WTC11 (cell line): ENCODE data around the gene PCDH7. TPM values are rescaled to one million over a fixed set of nuclear protein-coding genes. Genes with fewer than 3 reads are reported as not detected.

Experiments
- ATAC-seq: fragments of 200-7000 bp; cut with Tn5 transposase; 2 replicates; pipeline ENCODE4 v1.10.0; 2021; ENCODE audit warnings: mild to moderate bottlenecking, moderate library complexity
- CTCF ChIA-PET: fragments of 300-600 bp; sonication (Branson Sonifier 250); formaldehyde crosslinking; loops from one replicate; lab custom pipeline; 2021; ENCODE audit warnings: antibody characterized with exemption; lab: Charles Lee
- POLR2A ChIA-PET: fragments of 350-600 bp; sonication (Branson Sonifier 250); formaldehyde crosslinking; loops from one replicate; lab custom pipeline; 2021; ENCODE audit warnings: antibody characterized with exemption; lab: Charles Lee
- DNase-seq: peaks from one replicate; pipeline ENCODE4 v3.0.0; 2021; ENCODE audit warnings: low spot score
- H3K27ac Mint-ChIP-seq: 2 replicates; pipeline ENCODE4 v1.8.0; 2021; ENCODE audit warnings: mixed read lengths
- H3K27me3 Mint-ChIP-seq: 2 replicates; pipeline ENCODE4 v1.8.0; 2021; ENCODE audit warnings: low read depth, mild to moderate bottlenecking, moderate library complexity, mixed read lengths
- H3K36me3 Mint-ChIP-seq: 2 replicates; pipeline ENCODE4 v1.8.0; 2021; ENCODE audit warnings: mixed read lengths
- H3K4me1 Mint-ChIP-seq: 2 replicates; pipeline ENCODE4 v1.8.0; 2022; ENCODE audit warnings: mixed read lengths
- H3K4me3 Mint-ChIP-seq: 2 replicates; pipeline ENCODE4 v1.8.0; 2021; ENCODE audit warnings: mild to moderate bottlenecking, moderate library complexity, mixed read lengths
- H3K9me3 Mint-ChIP-seq: 2 replicates; pipeline ENCODE4 v1.8.0; 2021; ENCODE audit warnings: mixed read lengths
- AR ChIP-seq: fragments of 250-450 bp; sonication (Bioruptor Pico); IDR thresholded peaks from 2 replicates; pipeline ENCODE4 v1.9.0; 2021; ENCODE audit warnings: mild to moderate bottlenecking
- ATF2 ChIP-seq: sonication (generic); formaldehyde crosslinking; IDR thresholded peaks from 2 replicates; pipeline ENCODE4 v1.8.1; 2022; ENCODE audit warnings: low read depth, missing genetic modification reagents, borderline replicate concordance
- ELF4 ChIP-seq: sonication (generic); formaldehyde crosslinking; IDR thresholded peaks from 2 replicates; pipeline ENCODE4 v1.8.1; 2022; ENCODE audit warnings: low read depth, mild to moderate bottlenecking, moderate library complexity, missing genetic modification reagents
- ETV6 ChIP-seq: sonication (generic); formaldehyde crosslinking; IDR thresholded peaks from 2 replicates; pipeline ENCODE4 v1.8.1; 2022; ENCODE audit warnings: mild to moderate bottlenecking, missing genetic modification reagents
- GABPB1 ChIP-seq: sonication (generic); formaldehyde crosslinking; IDR thresholded peaks from 2 replicates; pipeline ENCODE4 v1.8.1; 2023; ENCODE audit warnings: mild to moderate bottlenecking, missing genetic modification reagents
- GRHL2 ChIP-seq: fragments of 250-450 bp; sonication (Bioruptor Pico); IDR thresholded peaks from 2 replicates; pipeline ENCODE4 v1.8.0; 2022; ENCODE audit warnings: mild to moderate bottlenecking, moderate library complexity; ENCODE audit not compliant: insufficient replicate concordance, severe bottlenecking
- HMGXB4 ChIP-seq: sonication (generic); formaldehyde crosslinking; IDR thresholded peaks from 2 replicates; pipeline ENCODE4 v1.8.1; 2023; ENCODE audit warnings: mild to moderate bottlenecking, moderate library complexity, missing genetic modification reagents
- IRF1 ChIP-seq: sonication (generic); formaldehyde crosslinking; IDR thresholded peaks from 2 replicates; pipeline ENCODE4 v1.8.0; 2023; ENCODE audit warnings: missing genetic modification reagents
- MLX ChIP-seq: sonication (generic); formaldehyde crosslinking; IDR thresholded peaks from 2 replicates; pipeline ENCODE4 v1.8.1; 2023; ENCODE audit warnings: mild to moderate bottlenecking, missing genetic modification reagents, moderate library complexity
- NFE2L1 ChIP-seq: sonication (generic); formaldehyde crosslinking; IDR thresholded peaks from 2 replicates; pipeline ENCODE4 v1.8.1; 2023; ENCODE audit warnings: missing genetic modification reagents
- NR1H2 ChIP-seq: sonication (generic); formaldehyde crosslinking; IDR thresholded peaks from 2 replicates; pipeline ENCODE4 v1.9.0; 2021; ENCODE audit warnings: mild to moderate bottlenecking, moderate library complexity, missing genetic modification reagents
- STAT6 ChIP-seq: sonication (generic); formaldehyde crosslinking; conservative IDR thresholded peaks from 2 replicates; pipeline ENCODE4 v1.8.1; 2023; ENCODE audit warnings: mild to moderate bottlenecking, low read depth, missing genetic modification reagents, moderate library complexity
- USF1 ChIP-seq: sonication (generic); formaldehyde crosslinking; IDR thresholded peaks from 2 replicates; pipeline ENCODE4 v1.8.0; 2022; ENCODE audit warnings: mild to moderate bottlenecking, missing genetic modification reagents
- USF2 ChIP-seq: sonication (generic); formaldehyde crosslinking; IDR thresholded peaks from 2 replicates; pipeline ENCODE4 v1.8.1; 2023; ENCODE audit warnings: mild to moderate bottlenecking, missing genetic modification reagents, moderate library complexity
- ZSCAN18 ChIP-seq: fragments of 250-450 bp; sonication (Bioruptor Pico); IDR thresholded peaks from 2 replicates; pipeline ENCODE4 v2.1.2; 2022; ENCODE audit warnings: mild to moderate bottlenecking, moderate library complexity
- total RNA-seq: library from RNA; stranded (reverse); gene quantifications from 3 replicates; pipeline ENCODE4 v1.2.3, GENCODE V29; 2021

PCDH7 gene
- total RNA-seq, 1 experiment from 2014 or later, result 3.9 TPM

- ChIA-PET POLR2A (no interaction called here), CTCF (no interaction called here)
- no peak for DNase-seq
- H3K9me3 Mint-ChIP-seq, result peaks cover 7% of the 10 kb centered on the region; the same call in 1 of the 2 replicates
- no peaks in the 10 kb centered on the region for H3K36me3 Mint-ChIP-seq
- ATAC-seq, result no peak
- no peaks in the 10 kb centered on the region for H3K27me3 Mint-ChIP-seq
- no peak overlapping the region for H3K27ac Mint-ChIP-seq
- H3K4me3 Mint-ChIP-seq, result no peak overlapping the region
- TF ChIP-seq GABPB1 (CRISPR knock-in tag), result no peak
- no peak for TF ChIP-seq ELF4 (CRISPR knock-in tag)
- no peak for TF ChIP-seq NR1H2
- no peak for TF ChIP-seq NFE2L1 (CRISPR knock-in tag)
- no peak for TF ChIP-seq AR (CRISPR knock-in tag)
- TF ChIP-seq ZSCAN18, result no peak
- no peak for TF ChIP-seq GRHL2 (CRISPR knock-in tag)
- H3K4me1 Mint-ChIP-seq, result no peaks in the 10 kb centered on the region
Observed at GRCh38 chr4:30755346-30755745, 35.2 kb downstream of the PCDH7 start.

GRCh38 chr4:30756553-30756952, 36.4 kb downstream of the PCDH7 start:
- DNase-seq (no peak), ATAC-seq (no peak)
- H3K27me3 Mint-ChIP-seq, result no peaks in the 10 kb centered on the region
- no peaks in the 10 kb centered on the region for H3K36me3 Mint-ChIP-seq
- ChIA-PET POLR2A (no interaction called here), CTCF (no interaction called here)
- H3K9me3 Mint-ChIP-seq, result peaks cover 7% of the 10 kb centered on the region; the same call in 1 of the 2 replicates
- no peak overlapping the region for H3K27ac Mint-ChIP-seq
- H3K4me3 Mint-ChIP-seq, result no peak overlapping the region
- H3K4me1 Mint-ChIP-seq, result no peaks in the 10 kb centered on the region
- no peak for TF ChIP-seq USF1
- TF ChIP-seq ATF2 (CRISPR knock-in tag), result no peak
- no peak for TF ChIP-seq USF2 (CRISPR knock-in tag)
- no peak for TF ChIP-seq MLX
- no peak for TF ChIP-seq HMGXB4 (CRISPR knock-in tag)
- TF ChIP-seq ETV6, result no peak
- no peak for TF ChIP-seq STAT6
- TF ChIP-seq IRF1 (CRISPR knock-in tag), result no peak
- TF ChIP-seq AR (CRISPR knock-in tag), result no peak
